PFSK-1 (cell line): ENCODE measurements around the gene SEZ6L2.

Source experiments
- FOXP2 ChIP-seq: optimal IDR thresholded peaks from 2 replicates; pipeline ENCODE3; 2011; ENCODE audit warnings: borderline replicate concordance, control low read depth, inconsistent platforms; ENCODE audit not compliant: insufficient read depth; ENCODE audit errors: extremely low read length, extremely low read depth
- POLR2AphosphoS5 ChIP-seq: IDR thresholded peaks from 2 replicates; pipeline ENCODE4 v1.6.1; 2012; ENCODE audit warnings: low read depth, mild to moderate bottlenecking, control low read depth, low read length, moderate library complexity
- SIN3A ChIP-seq: IDR thresholded peaks from 2 replicates; pipeline ENCODE4 v1.6.1; 2012; ENCODE audit warnings: mild to moderate bottlenecking, low read length, moderate library complexity, borderline replicate concordance; ENCODE audit not compliant: insufficient read depth
- TAF1 ChIP-seq: IDR thresholded peaks from 2 replicates; pipeline ENCODE4 v1.6.1; 2012; ENCODE audit warnings: low read length, control low read depth, borderline replicate concordance; ENCODE audit not compliant: insufficient read depth
- TF ChIP-seq, protein P1 (sequence below), 2 experiments: IDR thresholded peaks; 2 replicates each; pipeline versions ENCODE4 v1.6.1 to v1.8.0; 2011 to 2012; ENCODE audit warnings: low read depth in 2 of 2, low read length in 2 of 2, control low read depth in 1 of 2, inconsistent platforms in 1 of 2, mild to moderate bottlenecking in 1 of 2, moderate library complexity in 1 of 2; ENCODE audit not compliant: insufficient read depth in 1 of 2

SEZ6L2 gene

DNA sequence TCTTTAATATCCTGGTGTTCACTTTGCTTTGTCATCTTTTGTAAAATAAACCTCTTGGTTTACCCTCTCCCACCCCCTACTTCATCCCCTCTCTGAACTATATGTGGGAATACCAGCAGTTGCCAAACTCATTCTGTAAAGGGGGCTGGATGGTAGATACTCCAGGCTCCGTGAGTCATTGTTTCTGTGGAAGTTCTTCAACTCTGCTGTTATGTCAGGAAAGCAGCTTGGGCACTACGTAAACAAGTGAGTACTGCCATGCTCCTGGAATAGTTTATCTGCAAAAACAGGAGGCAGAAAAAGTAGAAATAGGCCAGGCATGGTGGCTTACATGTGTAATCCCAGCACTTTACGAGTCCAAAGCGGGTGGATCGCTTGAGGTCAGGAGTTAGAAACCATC, 61.5 kb downstream of the SEZ6L2 start:
- TF ChIP-seq FOXP2, result no peak
- TF ChIP-seq, protein P1, sequence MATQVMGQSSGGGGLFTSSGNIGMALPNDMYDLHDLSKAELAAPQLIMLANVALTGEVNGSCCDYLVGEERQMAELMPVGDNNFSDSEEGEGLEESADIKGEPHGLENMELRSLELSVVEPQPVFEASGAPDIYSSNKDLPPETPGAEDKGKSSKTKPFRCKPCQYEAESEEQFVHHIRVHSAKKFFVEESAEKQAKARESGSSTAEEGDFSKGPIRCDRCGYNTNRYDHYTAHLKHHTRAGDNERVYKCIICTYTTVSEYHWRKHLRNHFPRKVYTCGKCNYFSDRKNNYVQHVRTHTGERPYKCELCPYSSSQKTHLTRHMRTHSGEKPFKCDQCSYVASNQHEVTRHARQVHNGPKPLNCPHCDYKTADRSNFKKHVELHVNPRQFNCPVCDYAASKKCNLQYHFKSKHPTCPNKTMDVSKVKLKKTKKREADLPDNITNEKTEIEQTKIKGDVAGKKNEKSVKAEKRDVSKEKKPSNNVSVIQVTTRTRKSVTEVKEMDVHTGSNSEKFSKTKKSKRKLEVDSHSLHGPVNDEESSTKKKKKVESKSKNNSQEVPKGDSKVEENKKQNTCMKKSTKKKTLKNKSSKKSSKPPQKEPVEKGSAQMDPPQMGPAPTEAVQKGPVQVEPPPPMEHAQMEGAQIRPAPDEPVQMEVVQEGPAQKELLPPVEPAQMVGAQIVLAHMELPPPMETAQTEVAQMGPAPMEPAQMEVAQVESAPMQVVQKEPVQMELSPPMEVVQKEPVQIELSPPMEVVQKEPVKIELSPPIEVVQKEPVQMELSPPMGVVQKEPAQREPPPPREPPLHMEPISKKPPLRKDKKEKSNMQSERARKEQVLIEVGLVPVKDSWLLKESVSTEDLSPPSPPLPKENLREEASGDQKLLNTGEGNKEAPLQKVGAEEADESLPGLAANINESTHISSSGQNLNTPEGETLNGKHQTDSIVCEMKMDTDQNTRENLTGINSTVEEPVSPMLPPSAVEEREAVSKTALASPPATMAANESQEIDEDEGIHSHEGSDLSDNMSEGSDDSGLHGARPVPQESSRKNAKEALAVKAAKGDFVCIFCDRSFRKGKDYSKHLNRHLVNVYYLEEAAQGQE (IDR thresholded peaks at IDR 0.05; ENCODE audit: insufficient read depth in 1 of 2, low read depth in 2 of 2, low read length in 2 of 2), result no peak
- no peak for TF ChIP-seq POLR2AphosphoS5
- no peak for TF ChIP-seq SIN3A
- TF ChIP-seq TAF1, result no peak

DNA sequence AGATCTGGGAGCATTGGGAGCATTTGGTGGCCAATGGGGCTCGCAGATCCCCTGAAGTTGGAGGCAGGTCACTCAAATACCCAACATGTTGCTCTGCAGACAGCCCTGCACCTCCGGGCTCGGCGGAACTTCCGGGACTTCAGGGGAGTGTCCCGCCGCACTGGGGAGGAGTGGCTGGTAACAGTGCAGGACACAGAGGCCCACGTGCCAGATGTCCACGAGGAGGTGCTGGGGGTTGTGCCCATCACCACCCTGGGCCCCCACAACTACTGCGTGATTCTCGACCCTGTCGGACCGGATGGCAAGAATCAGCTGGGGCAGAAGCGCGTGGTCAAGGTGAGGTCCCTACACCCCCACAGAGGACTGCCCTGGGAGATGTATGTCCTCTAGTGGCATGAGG, 62.7 kb downstream of the SEZ6L2 start:
- TF ChIP-seq SIN3A (no peak), TAF1 (no peak), POLR2AphosphoS5 (no peak), FOXP2 (no peak)
- TF ChIP-seq, protein P1 (IDR thresholded peaks at IDR 0.05; ENCODE audit: insufficient read depth in 1 of 2, low read depth in 2 of 2, low read length in 2 of 2), result no peak

DNA sequence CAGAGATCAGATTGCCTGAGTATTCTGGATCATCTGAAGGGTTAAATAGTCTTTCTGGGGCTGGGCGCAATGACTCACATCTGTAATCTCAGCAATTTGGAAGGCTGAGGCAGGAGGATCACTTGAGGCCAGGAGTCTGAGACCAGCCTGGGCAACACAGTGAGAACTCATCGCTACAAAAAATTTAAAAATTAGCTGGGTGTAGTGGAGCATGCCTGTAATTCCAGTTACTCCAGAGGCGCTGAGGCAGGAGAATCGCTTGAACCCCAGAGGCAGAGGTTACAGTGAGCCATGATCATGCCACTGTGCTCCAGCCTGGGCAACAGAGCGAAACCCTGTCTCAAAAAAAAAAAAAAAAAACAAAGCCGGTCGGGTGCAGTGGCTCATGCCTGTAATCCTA, 63.4 kb downstream of the SEZ6L2 start:
- no peak for TF ChIP-seq TAF1
- TF ChIP-seq, protein P1 (IDR thresholded peaks at IDR 0.05; ENCODE audit: insufficient read depth in 1 of 2, low read depth in 2 of 2, low read length in 2 of 2), result no peak

DNA sequence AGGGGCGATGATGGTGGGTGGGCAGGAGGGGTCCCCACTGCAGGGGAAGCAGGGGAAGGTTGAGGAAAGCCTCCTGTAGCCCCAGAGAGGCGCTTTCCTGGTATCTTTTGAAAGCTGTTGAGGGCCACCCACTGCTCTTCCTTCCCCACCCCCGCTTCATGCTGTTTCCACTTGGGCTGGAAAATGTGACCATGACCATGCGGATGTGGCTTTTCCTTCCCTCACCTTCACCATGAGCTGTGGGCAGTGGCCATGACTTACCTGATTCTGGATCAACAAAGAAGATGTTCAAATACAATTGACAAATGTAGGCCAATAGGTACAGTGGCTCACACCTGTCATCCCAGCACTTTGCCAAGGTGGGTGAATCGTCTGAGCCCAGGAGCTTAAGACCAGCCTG, 65.3 kb downstream of the SEZ6L2 start:
- no peak for TF ChIP-seq SIN3A
- no peak for TF ChIP-seq TAF1
- TF ChIP-seq POLR2AphosphoS5, result no peak
- TF ChIP-seq FOXP2, result no peak
- TF ChIP-seq, protein P1 (IDR thresholded peaks at IDR 0.05; ENCODE audit: insufficient read depth in 1 of 2, low read depth in 2 of 2, low read length in 2 of 2), result no peak

DNA sequence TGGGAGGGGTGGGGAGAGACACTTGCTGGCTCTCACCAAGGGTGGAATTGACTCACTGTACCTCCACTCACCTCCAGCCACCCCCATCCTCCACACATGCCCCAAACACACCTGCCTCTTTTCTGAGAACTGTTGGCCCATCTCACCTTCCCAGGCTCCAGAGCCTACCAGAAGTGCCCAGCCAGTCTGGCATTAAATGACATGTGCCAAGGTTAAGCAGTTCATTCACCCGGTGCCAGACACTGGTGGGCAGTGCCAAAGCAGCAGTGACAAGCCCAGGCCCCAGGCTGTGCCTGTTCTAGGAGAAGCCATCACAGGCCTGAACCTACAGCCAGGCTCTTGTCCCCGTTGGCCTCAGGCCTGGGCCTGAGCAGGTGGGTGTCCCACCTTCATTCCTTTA, 67.9 kb downstream of the SEZ6L2 start:
- TF ChIP-seq, protein P1 (IDR thresholded peaks at IDR 0.05; ENCODE audit: insufficient read depth in 1 of 2, low read depth in 2 of 2, low read length in 2 of 2), result no peak
- TF ChIP-seq SIN3A (no peak), POLR2AphosphoS5 (no peak), FOXP2 (no peak), TAF1 (no peak)
